NCI-H1417 treated with DMSO at 0.1 percent for 48 hours (cell line): ENCODE results near the gene ATXN3L.
"Not testable (repeated sequence)": the region's sequence is repeated elsewhere in the genome, so short reads cannot be mapped to it uniquely, and the experiment has no call there.

Experiments used
- DNase-seq: peaks from one replicate; lab custom pipeline; 2025; lab: John Stamatoyannopoulos, UW

Gene ATXN3L

GRCh38 chrX:13305108-13305507 is 14.7 kb downstream of the ATXN3L start:
- no peak for DNase-seq

GRCh38 chrX:13304052-13304451 is 15.8 kb downstream of the ATXN3L start:
- no peak for DNase-seq

DNA sequence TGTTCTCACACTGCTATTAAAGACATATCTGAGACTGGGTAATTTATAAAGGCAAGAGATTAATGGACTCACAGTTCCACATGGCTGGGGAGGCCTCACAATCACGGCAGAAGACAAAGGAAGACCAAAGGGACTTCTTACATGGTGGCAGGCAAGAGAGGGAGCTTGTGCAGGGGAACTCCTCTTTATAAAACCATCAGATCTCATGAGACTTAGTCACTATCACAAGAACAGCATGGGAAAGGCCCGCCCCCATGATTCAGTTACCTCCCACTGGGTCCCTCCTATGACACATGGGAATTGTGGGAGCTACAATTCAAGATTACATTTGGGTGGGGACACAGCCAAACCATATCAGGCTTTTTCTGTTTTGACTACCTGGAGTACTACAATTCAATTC is 16.6 kb downstream of the ATXN3L start:
- not testable (repeated sequence) for DNase-seq

DNA sequence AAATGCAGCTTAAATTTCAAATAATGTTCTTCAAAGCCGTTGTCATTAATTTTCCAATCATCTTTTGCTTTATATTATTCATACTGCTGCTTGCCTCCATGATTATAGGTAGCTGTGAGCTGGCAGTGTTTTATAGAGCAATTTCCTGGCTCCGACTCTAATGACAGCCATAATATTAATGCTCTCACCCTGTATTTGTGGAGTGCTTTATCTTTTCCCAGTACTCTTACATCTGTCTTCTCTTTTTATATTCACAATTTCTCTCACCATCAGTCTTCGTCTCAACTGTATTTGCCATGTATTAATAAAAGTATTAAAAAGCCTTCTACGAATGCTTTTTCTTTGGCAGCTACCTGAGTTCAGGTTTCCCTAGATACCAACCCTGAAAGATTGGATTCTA is 21.0 kb downstream of the ATXN3L start:
- DNase-seq, result peak; percentile 65

DNA sequence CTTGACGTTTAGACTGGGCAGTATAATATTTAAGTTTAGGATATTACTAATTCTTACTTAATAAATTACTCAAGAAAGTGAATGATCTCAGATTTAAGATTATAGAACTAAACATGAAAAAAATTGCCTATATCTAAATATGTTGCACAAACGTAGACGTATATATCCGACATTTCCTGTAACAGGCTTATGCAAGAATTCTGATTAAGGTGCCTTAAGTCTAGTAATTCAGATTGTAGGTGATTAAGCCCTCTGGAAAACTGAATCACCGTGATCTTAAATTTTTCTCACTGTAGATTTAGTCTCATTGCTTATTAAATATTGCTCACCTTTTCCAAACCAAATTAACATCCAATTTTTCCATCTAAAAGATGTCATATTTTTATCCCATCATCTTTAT is 24.0 kb downstream of the ATXN3L start:
- no peak for DNase-seq

DNA sequence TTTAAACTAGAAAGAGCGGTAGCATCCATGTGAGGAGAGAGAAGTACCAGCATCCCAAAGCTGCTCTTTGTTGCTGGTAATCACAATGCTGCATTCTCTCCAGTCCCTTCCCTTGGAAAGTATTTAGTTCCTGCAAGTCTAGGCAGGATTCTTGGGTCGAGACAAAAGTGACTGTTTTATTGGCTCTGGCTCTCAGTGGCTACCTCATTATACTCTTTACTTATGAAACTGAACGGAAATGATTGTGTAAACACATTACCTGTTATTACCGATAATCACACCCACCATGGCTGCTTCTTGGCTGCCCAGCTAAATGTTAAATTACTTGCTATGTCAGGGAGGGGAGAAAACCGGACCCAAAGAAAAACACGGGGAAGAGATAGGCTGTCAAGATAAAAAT is 26.2 kb downstream of the ATXN3L start:
- peak; percentile 96 for DNase-seq

DNA sequence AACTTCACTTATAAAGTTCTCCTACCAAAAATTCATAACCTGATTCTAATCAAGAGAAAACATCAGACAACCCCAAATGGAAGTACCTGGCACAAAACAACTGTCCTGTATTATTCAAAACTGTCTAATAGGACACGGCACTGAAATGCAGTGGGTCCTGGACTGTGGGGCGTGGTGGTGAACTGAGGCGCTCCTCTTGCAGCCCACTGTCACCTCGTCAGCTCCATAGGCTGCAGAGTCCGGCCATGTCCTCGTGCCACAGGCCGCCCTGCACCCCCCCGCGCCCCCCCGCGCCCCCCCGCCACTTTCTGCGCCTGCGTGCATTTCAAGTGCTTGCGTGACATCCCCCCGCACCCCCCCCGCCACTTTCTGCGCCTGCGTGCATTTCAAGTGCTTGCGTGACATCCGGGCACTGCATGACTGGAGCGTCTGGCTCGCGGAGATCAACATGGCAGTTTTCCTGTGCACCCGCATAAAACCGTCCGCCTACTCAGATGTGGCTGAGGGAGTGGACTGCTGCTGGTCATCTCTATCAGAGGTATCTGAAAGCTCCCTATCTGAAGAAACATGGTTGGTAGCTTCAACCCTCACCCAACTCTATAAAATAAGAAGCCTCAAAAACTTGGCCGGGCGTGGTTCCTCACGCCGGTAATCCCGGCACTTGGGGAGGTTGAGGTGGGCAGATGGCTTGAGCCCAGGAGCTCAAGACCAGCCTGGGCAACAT is 28.8 kb downstream of the ATXN3L start:
- DNase-seq, result no peak

DNA sequence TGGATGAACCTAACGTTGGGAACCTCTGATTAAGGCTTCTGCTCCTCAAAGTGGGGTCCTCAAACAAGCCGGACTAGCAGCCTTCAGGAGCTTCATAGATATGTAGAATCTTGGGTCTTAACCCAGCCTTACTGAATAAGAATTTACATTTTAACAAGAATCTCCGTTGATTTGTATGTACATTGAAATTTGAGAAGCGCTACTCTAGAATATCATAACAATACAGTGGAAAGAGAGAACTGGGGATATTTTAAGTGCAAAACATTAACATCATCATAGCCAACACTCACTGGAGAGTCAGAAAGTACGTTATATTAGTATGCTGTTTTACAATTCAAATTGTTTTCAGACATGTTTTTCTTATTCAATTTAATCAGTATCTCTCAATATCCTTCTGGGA is 31.2 kb downstream of the ATXN3L start:
- DNase-seq, result no peak

- DNase-seq, result no peak
These were observed 32.0 kb downstream of the ATXN3L start for GRCh38 chrX:13287816-13288215.

GRCh38 chrX:13285693-13286092 is 34.2 kb downstream of the ATXN3L start:
- DNase-seq, result no peak

GRCh38 chrX:13285229-13285628 is 34.6 kb downstream of the ATXN3L start:
- DNase-seq, result no peak

GRCh38 chrX:13284570-13284969 is 35.3 kb downstream of the ATXN3L start:
- DNase-seq, result no peak

GRCh38 chrX:13283950-13284546 is 35.8 kb downstream of the ATXN3L start:
- no peak for DNase-seq

GRCh38 chrX:13283512-13283911 is 36.3 kb downstream of the ATXN3L start:
- DNase-seq, result no peak

- no peak for DNase-seq
These were observed 38.6 kb downstream of the ATXN3L start for GRCh38 chrX:13281289-13281688.

DNA sequence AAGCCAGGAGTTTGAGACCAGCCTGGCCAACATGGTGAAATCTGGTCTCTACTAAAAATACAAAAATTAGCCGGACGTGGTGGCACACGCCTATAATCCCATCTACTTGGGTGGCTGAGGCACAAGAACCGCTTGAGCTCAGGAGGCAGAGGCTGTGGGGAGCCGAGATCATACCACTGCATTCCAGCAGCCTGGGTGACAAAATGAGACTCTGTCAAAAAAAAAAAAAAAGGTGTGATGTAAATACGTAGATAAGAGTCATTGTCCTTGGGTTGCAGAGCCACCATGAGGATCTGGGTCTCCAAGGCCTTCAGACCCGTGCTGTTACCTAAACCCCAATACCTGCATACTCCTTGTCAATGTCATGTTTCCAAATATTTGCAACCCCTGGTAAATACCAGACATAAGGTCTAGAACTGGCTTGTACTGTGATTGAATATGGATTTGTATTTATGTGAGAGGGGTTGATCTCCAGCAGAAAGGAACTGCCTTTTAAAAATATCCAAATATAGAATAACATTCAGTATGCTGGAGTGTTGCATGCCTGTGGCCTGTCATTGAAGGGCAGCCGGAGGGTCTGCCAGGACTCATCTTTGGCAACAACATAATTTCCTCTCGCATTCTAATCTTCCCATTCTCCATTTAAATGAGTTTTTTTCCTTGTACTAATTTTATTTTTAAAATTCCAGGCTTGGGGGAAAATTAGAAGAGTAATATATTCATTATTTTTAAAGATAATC is 40.4 kb downstream of the ATXN3L start:
- no peak for DNase-seq

DNA sequence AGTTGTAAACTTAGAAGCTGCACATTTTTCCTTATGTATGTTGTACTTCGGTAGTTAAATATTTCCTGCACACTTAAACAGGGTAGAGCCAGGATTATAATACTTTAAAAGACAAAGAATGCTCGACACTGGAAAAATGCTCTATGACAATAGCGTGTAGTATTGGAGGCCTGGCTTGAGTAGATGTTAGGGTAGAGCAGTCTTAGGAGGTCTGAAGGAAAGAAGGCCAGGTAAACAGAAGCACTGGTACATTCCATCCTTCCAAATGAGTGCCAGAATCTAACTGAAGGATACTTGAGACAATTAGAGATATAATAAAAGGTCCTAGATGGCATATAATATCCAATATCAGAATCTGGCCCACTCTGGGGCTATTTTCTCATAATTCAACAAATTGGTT is 42.3 kb downstream of the ATXN3L start:
- DNase-seq, result no peak

- no peak for DNase-seq
These were observed 42.9 kb downstream of the ATXN3L start for GRCh38 chrX:13276991-13277390.

DNA sequence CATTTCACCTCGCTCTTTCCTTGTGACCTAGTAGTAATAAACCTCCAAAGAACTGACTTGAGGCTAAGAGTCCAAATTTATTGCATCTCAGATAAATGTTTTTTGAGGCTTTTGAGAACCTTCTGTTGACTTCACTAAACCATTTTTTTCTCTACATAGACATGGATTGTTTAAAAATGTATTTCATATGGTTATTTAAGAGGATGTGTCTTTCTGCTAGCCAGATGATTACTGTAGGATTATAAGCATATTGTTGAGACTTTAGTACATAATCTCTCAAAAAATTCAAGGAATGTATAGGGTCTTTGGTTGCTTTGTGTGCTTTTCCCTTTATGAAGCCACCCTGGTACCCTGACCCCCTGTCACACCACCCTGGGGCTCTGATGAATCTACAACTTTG is 44.8 kb downstream of the ATXN3L start:
- no peak for DNase-seq

- DNase-seq, result no peak
These were observed 47.4 kb downstream of the ATXN3L start for GRCh38 chrX:13272426-13272825.

GRCh38 chrX:13271511-13271910 is 48.3 kb downstream of the ATXN3L start:
- no peak for DNase-seq

DNA sequence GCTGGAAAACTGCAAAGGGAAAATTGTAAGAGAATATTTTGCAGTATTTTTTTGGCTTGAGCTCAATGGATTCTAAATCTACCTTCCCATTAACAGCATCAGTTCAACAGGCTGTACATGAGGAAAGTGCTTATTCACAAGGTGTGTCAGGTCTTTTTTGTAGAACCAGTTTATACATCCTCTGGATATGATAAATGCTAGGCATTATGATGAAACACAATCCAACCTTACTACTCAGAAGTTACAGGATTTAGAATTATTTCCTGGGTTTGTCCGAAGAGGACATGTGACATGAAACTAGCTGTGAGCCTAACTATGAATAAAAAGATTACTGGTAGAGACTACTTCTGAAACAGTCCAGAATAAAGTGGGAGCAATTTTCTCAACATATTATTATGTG is 49.5 kb downstream of the ATXN3L start:
- DNase-seq, result no peak

GRCh38 chrX:13268874-13269273 is 51.0 kb downstream of the ATXN3L start:
- DNase-seq, result no peak
